Mucosa of descending colon (tissue), 3 donors: ENCODE data around the gene TRDMT1. TPM values are rescaled to one million over a fixed set of nuclear protein-coding genes. Genes with fewer than 3 reads are reported as not detected.

Experiments
- ATAC-seq: fragments of 200-7000 bp; cut with Tn5 transposase; one replicate; pipeline ENCODE4 v1.9.1; 2020; ENCODE audit warnings: mild to moderate bottlenecking, moderate library complexity
- DNase-seq, 3 donors: peaks; one replicate each; pipeline ENCODE4 v3.0.0-alpha.2; 2020
- H3K36me3 ChIP-seq: fragments of 200-600 bp; one replicate; pipeline ENCODE4 v1.8.0; 2021; ENCODE audit warnings: low read depth, mild to moderate bottlenecking
- H3K4me1 ChIP-seq: fragments of 200-600 bp; one replicate; pipeline ENCODE4 v1.8.0; 2021; ENCODE audit warnings: low read depth, mild to moderate bottlenecking
- H3K4me3 ChIP-seq: fragments of 200-600 bp; one replicate; pipeline ENCODE4 v1.8.0; 2021; ENCODE audit warnings: mild to moderate bottlenecking
- H3K9me3 ChIP-seq: fragments of 200-600 bp; one replicate; pipeline ENCODE4 v1.8.0; 2021; ENCODE audit warnings: mild to moderate bottlenecking
- CTCF ChIP-seq: fragments of 200-600 bp; IDR thresholded peaks from one replicate; pipeline ENCODE4 v1.8.0; 2022; ENCODE audit warnings: antibody characterized with exemption, mild to moderate bottlenecking
- intact Hi-C, 2 donors: fragments of 100-400 bp; cut with DNase I in 1 of 2; cut with micrococcal nuclease in 1 of 2; formaldehyde crosslinking; loops; one replicate each; pipeline versions ENCODE4 v1.11.0 to v1.11.1; 2022; cut with DNase I, micrococcal nuclease
- total RNA-seq, 3 donors: library from RNA; stranded (reverse); fragmentation: NEBNext Ultra II Directional in 2 of 3; extraction: Animal tissue kit (Norgen Biotek cat#: 25700) in 2 of 3; gene quantifications; one replicate each; pipeline versions ENCODE4 v1.2.1 to v1.2.4, GENCODE V29; 2021 to 2023
- donor health status: DM: no; HTN: no; CAD: no; lungs with moderate emphysema.
- donor health status: DM: no; HTN: no; CAD: no.
- donor health status: DM: no; HTN: yes; CAD: no.

Gene TRDMT1
- total RNA-seq, 3 donors from 2014 or later = 4.7 to 7.8 (median 7.4) TPM

GRCh38 chr10:17200001-17200911 lies 1.2 kb downstream of the TRDMT1 start:
- Histone ChIP-seq H3K4me1 (peaks cover 4% of the 10 kb centered on the region), H3K4me3 (peak overlapping the region; percentile 45), H3K9me3 (no peaks in the 10 kb centered on the region), H3K36me3 (no peaks in the 10 kb centered on the region)
- TF ChIP-seq CTCF = no peak
- DNase-seq (no peak), ATAC-seq (no peak)
- intact Hi-C loops = no loop called here

- intact Hi-C loops = no loop called here
- ATAC-seq = no peak
- no peak for DNase-seq
- Histone ChIP-seq H3K4me1 (peaks cover 4% of the 10 kb centered on the region), H3K9me3 (no peaks in the 10 kb centered on the region), H3K4me3 (no peak overlapping the region), H3K36me3 (no peaks in the 10 kb centered on the region)
- TF ChIP-seq CTCF = no peak
Measured at GRCh38 chr10:17199351-17199804, 2.1 kb downstream of the TRDMT1 start.

GRCh38 chr10:17196573-17196972 lies 4.9 kb downstream of the TRDMT1 start:
- Histone ChIP-seq H3K9me3 (no peaks in the 10 kb centered on the region), H3K4me1 (peaks cover 4% of the 10 kb centered on the region), H3K36me3 (no peaks in the 10 kb centered on the region), H3K4me3 (no peak overlapping the region)
- no peak for TF ChIP-seq CTCF
- ATAC-seq (no peak), DNase-seq (no peak)
- intact Hi-C loops = no loop called here

- Histone ChIP-seq H3K36me3 (no peaks in the 10 kb centered on the region), H3K4me3 (no peak overlapping the region), H3K4me1 (peaks cover 4% of the 10 kb centered on the region), H3K9me3 (no peaks in the 10 kb centered on the region)
- ATAC-seq (no peak), DNase-seq (no peak)
- intact Hi-C loops = no loop called here
- no peak for TF ChIP-seq CTCF
Measured at GRCh38 chr10:17196045-17196444, 5.4 kb downstream of the TRDMT1 start.

GRCh38 chr10:17195083-17195482 lies 6.4 kb downstream of the TRDMT1 start:
- H3K4me1 ChIP-seq = peaks cover 2% of the 10 kb centered on the region
- H3K36me3 ChIP-seq = no peaks in the 10 kb centered on the region
- ATAC-seq (no peak), DNase-seq (no peak)
- H3K9me3 ChIP-seq = no peaks in the 10 kb centered on the region
- TF ChIP-seq CTCF = no peak
- intact Hi-C loops = no loop called here
- H3K4me3 ChIP-seq = no peak overlapping the region
